Measurements from ENCODE around the gene FBXO45. TPM values are rescaled to one million over a fixed set of nuclear protein-coding genes. Genes with fewer than 3 reads are reported as not detected.

Gene FBXO45
- total and polyA plus RNA-seq, 10 of the 15 experiments (the other 5 are each of a cell fraction or from before 2014, with no cell fraction given), result 4.0 to 17.3 (median 11.8) TPM

DNA sequence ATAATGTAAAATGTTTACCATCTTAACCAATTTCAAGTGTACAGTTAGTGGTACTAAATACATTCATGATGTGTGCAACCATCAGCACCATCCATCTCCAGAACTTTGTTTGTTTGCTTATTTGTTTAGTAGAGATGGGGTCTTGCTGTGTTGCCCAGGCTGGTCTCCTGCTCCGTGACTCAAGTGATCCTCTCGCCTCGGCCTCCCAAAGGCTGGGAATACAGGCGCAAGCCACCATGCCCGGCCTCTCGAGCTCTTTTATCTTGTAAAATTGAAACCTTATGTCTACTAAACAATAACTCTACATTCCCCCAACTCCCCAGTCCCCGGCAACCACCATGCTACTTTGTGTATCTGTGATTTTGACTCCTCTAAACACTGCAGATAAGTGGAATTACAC, 31.9 kb downstream of the FBXO45 start:
- DNase-seq (ENCODE audit: low read depth, low spot score), result no peak
- Histone ChIP-seq H3K4me1 (ENCODE audit: control insufficient read depth, insufficient read depth, low read length) (no peaks in the 10 kb centered on the region), H3K36me3 (ENCODE audit: control insufficient read depth in 2 of 2, insufficient read depth in 2 of 2, low read length in 1 of 2) (no peaks in the 10 kb centered on the region), H2AFZ (ENCODE audit: control insufficient read depth, low read depth, low read length) (no peak overlapping the region), H3K79me2 (ENCODE audit: control insufficient read depth, insufficient read depth, low read length) (no peaks in the 10 kb centered on the region), H3K4me3 (no peak overlapping the region), H3K9me3 (replicated peaks; ENCODE audit: control insufficient read depth, insufficient read depth, low read length) (no peaks in the 10 kb centered on the region), H3K9ac (ENCODE audit: control insufficient read depth, insufficient read depth, low read length) (no peak overlapping the region), H4K20me1 (ENCODE audit: control insufficient read depth, insufficient read depth) (no peaks in the 10 kb centered on the region), H3K27me3 (replicated peaks in 1 of 2; ENCODE audit: control insufficient read depth in 2 of 2, insufficient read depth in 2 of 2, low read length in 1 of 2) (peaks cover 0 to 2% of the 10 kb centered on the region in 2 experiments; a peak in 2 of 4 replicates), H3K4me2 (ENCODE audit: control insufficient read depth, insufficient read depth) (no peak overlapping the region), H3K27ac (ENCODE audit: control insufficient read depth, insufficient read depth) (no peak overlapping the region)
- 59% methylated on average over 7 of the region's 7 CpGs for WGBS (ENCODE audit: insufficient coverage, insufficient replicate concordance, low lambda C conversion rate, missing lambda C conversion rate)
- ATAC-seq, result no peak
- ChIA-PET CTCF (no interaction called here), SMC1A (ENCODE audit: uncharacterized antibody, unreplicated experiment) (interaction anchor here (0.6 kb wide), 1 partner anchor 404 kb away, joined by 3 read pairs; no protein-coding TSS in a partner anchor), RAD21 (ENCODE audit: unreplicated experiment) (no interaction called here), POLR2A (no interaction called here)
- no peak for FAIRE-seq
- intact Hi-C loops (cut with micrococcal nuclease; ENCODE audit: unreplicated experiment) (no loop called here), in situ Hi-C loops (cut with MboI) (no loop called here)
- TF ChIP-seq, protein P1, sequence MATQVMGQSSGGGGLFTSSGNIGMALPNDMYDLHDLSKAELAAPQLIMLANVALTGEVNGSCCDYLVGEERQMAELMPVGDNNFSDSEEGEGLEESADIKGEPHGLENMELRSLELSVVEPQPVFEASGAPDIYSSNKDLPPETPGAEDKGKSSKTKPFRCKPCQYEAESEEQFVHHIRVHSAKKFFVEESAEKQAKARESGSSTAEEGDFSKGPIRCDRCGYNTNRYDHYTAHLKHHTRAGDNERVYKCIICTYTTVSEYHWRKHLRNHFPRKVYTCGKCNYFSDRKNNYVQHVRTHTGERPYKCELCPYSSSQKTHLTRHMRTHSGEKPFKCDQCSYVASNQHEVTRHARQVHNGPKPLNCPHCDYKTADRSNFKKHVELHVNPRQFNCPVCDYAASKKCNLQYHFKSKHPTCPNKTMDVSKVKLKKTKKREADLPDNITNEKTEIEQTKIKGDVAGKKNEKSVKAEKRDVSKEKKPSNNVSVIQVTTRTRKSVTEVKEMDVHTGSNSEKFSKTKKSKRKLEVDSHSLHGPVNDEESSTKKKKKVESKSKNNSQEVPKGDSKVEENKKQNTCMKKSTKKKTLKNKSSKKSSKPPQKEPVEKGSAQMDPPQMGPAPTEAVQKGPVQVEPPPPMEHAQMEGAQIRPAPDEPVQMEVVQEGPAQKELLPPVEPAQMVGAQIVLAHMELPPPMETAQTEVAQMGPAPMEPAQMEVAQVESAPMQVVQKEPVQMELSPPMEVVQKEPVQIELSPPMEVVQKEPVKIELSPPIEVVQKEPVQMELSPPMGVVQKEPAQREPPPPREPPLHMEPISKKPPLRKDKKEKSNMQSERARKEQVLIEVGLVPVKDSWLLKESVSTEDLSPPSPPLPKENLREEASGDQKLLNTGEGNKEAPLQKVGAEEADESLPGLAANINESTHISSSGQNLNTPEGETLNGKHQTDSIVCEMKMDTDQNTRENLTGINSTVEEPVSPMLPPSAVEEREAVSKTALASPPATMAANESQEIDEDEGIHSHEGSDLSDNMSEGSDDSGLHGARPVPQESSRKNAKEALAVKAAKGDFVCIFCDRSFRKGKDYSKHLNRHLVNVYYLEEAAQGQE (IDR thresholded peaks at IDR 0.05; ENCODE audit: low read depth, low read length), result no peak
- TF ChIP-seq NR2C1 (IDR thresholded peaks at IDR 0.05), result no peak
- TF ChIP-seq HDGF (IDR thresholded peaks at IDR 0.05), result no peak
- TF ChIP-seq SPI1 (IDR thresholded peaks at IDR 0.05; ENCODE audit: borderline replicate concordance, insufficient read depth, low read depth, low read length), result no peak
- no peak for TF ChIP-seq ZNF622 (IDR thresholded peaks at IDR 0.05)
- TF ChIP-seq SUZ12 (IDR thresholded peaks at IDR 0.05; ENCODE audit: unreplicated experiment), result no peak
- TF ChIP-seq NR2F1 (conservative IDR thresholded peaks at IDR 0.05), result no peak
- TF ChIP-seq FOXK2 (IDR thresholded peaks at IDR 0.05), result no peak
- TF ChIP-seq, protein P2, sequence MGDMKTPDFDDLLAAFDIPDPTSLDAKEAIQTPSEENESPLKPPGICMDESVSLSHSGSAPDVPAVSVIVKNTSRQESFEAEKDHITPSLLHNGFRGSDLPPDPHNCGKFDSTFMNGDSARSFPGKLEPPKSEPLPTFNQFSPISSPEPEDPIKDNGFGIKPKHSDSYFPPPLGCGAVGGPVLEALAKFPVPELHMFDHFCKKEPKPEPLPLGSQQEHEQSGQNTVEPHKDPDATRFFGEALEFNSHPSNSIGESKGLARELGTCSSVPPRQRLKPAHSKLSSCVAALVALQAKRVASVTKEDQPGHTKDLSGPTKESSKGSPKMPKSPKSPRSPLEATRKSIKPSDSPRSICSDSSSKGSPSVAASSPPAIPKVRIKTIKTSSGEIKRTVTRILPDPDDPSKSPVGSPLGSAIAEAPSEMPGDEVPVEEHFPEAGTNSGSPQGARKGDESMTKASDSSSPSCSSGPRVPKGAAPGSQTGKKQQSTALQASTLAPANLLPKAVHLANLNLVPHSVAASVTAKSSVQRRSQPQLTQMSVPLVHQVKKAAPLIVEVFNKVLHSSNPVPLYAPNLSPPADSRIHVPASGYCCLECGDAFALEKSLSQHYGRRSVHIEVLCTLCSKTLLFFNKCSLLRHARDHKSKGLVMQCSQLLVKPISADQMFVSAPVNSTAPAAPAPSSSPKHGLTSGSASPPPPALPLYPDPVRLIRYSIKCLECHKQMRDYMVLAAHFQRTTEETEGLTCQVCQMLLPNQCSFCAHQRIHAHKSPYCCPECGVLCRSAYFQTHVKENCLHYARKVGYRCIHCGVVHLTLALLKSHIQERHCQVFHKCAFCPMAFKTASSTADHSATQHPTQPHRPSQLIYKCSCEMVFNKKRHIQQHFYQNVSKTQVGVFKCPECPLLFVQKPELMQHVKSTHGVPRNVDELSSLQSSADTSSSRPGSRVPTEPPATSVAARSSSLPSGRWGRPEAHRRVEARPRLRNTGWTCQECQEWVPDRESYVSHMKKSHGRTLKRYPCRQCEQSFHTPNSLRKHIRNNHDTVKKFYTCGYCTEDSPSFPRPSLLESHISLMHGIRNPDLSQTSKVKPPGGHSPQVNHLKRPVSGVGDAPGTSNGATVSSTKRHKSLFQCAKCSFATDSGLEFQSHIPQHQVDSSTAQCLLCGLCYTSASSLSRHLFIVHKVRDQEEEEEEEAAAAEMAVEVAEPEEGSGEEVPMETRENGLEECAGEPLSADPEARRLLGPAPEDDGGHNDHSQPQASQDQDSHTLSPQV (IDR thresholded peaks at IDR 0.05), result no peak
- TF ChIP-seq SMAD1 (IDR thresholded peaks at IDR 0.05; ENCODE audit: low read depth, partially characterized antibody), result no peak
- no peak for TF ChIP-seq BACH1 (IDR thresholded peaks at IDR 0.05; ENCODE audit: borderline replicate concordance)
- no peak for TF ChIP-seq ESRRA (IDR thresholded peaks at IDR 0.05; ENCODE audit: low read length)
- TF ChIP-seq LARP7 (IDR thresholded peaks at IDR 0.05), result no peak
- TF ChIP-seq TCF12 (IDR thresholded peaks at IDR 0.05; ENCODE audit: low read depth, low read length), result no peak
- TF ChIP-seq ZNF217 (IDR thresholded peaks at IDR 0.05), result no peak
- TF ChIP-seq ZNF24 (IDR thresholded peaks at IDR 0.05), result no peak
- no peak for TF ChIP-seq FOS (IDR thresholded peaks at IDR 0.05; ENCODE audit: borderline replicate concordance, extremely low read depth, insufficient read length)
- TF ChIP-seq IRF5 (IDR thresholded peaks at IDR 0.05; ENCODE audit: borderline replicate concordance), result no peak
- TF ChIP-seq POU2F2 (IDR thresholded peaks at IDR 0.05; ENCODE audit: borderline replicate concordance, low read depth, low read length), result no peak
- BruUV-seq (replicated peaks), result no TSS peak
